Measurements from ENCODE around the gene AKR1A1. TPM values are rescaled to one million over a fixed set of nuclear protein-coding genes. Genes with fewer than 3 reads are reported as not detected.

The AKR1A1 gene
- total RNA-seq, 1 experiment from 2014 or later = 94.9 TPM

DNA sequence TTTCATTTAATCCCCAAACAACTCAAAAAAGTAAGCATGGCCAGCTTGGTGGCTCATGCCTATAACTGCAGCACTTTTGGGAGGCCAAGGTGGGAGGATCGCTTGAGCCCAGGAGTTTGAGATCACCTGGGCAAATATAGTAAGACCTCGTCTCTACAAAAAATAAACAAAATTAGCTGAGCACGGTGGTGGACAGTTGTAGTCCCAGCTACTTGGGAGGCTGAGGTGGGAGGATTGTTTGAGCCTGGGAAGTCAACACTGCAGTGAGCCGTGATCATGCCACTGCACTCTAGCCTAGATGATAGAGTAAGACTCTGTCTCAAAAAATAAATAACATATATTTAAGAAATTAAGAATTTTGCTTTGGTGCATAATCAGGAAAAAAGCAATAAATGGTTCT lies 6.1 kb upstream of the AKR1A1 start:
- ChIA-PET CTCF (no interaction called here), POLR2A (ENCODE audit: unreplicated experiment) (interaction anchor here (0.7 kb wide), 1 partner anchor 23 kb away, joined by 3 read pairs; the partner anchor contains the start of gene PRDX1)
- Histone ChIP-seq H3K4me1 (ENCODE audit: insufficient read depth, low read length) (peaks cover 5% of the 10 kb centered on the region; the same call in 1 of the 2 replicates), H3K36me3 (ENCODE audit: low read depth, low read length) (no peaks in the 10 kb centered on the region), H2AFZ (ENCODE audit: low read length) (no peak overlapping the region), H3K4me3 (ENCODE audit: low read length) (no peak overlapping the region), H3K4me2 (ENCODE audit: low read length) (no peak overlapping the region), H4K20me1 (ENCODE audit: low read length) (no peaks in the 10 kb centered on the region), H3K9me2 (replicated peaks; ENCODE audit: low read length) (no peaks in the 10 kb centered on the region), H3K79me2 (ENCODE audit: low read length) (no peaks in the 10 kb centered on the region), H3F3A (ENCODE audit: low read length, unreplicated experiment) (no peaks in the 10 kb centered on the region), H3K9ac (ENCODE audit: low read length) (no peak overlapping the region), H3K27ac (ENCODE audit: low read length) (no peak overlapping the region), H3K27me3 (ENCODE audit: low read length) (no peaks in the 10 kb centered on the region), H3K9me3 (ENCODE audit: low read length) (no peaks in the 10 kb centered on the region)
- DNase-seq (no peak), ATAC-seq (no peak)
- TF ChIP-seq CTCF (conservative IDR thresholded peaks at IDR 0.05; ENCODE audit: low read depth, low read length) (no peak), EZH2 (IDR thresholded peaks at IDR 0.05; ENCODE audit: low read length, unreplicated experiment) (no peak), EZH2phosphoT487 (IDR thresholded peaks at IDR 0.05; ENCODE audit: borderline replicate concordance, low read length) (no peak)
- intact Hi-C loops (cut with micrococcal nuclease) = no loop called here
- no TSS peak for BruUV-seq (replicated peaks)

DNA sequence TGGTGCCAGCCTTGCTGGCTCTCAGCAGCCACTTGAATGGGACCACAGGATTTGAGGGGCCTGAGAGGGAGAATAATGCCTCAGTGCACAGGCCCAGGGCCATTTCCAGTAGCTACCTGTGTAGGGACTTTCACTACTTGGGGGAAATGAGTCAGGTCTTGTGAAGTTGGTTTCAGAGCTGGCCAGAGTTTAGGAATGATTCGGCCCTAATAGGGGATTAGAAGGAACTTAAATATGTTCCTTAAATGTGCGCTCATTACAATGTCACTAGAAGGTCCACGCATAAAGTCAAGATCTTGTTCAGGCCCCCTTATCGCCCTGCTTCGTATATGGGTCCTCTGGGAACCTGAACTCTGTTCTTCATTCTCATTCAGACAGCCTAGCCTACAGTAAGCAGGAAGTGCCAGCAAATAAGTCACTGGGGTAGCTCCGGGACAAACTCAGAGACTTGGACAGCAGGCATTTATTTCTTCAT lies 5.6 kb upstream of the AKR1A1 start:
- Histone ChIP-seq H3K9me2 (replicated peaks; ENCODE audit: low read length) (no peaks in the 10 kb centered on the region), H3K27ac (ENCODE audit: low read length) (no peak overlapping the region), H3K9me3 (ENCODE audit: low read length) (no peaks in the 10 kb centered on the region), H4K20me1 (ENCODE audit: low read length) (no peaks in the 10 kb centered on the region), H2AFZ (ENCODE audit: low read length) (peak overlapping the region; percentile 46), H3K27me3 (ENCODE audit: low read length) (no peaks in the 10 kb centered on the region), H3K79me2 (ENCODE audit: low read length) (no peaks in the 10 kb centered on the region), H3K4me3 (ENCODE audit: low read length) (no peak overlapping the region), H3K9ac (ENCODE audit: low read length) (no peak overlapping the region), H3K4me2 (ENCODE audit: low read length) (no peak overlapping the region), H3F3A (ENCODE audit: low read length, unreplicated experiment) (no peaks in the 10 kb centered on the region), H3K4me1 (ENCODE audit: insufficient read depth, low read length) (peaks cover 5% of the 10 kb centered on the region; the same call in 1 of the 2 replicates), H3K36me3 (ENCODE audit: low read depth, low read length) (no peaks in the 10 kb centered on the region)
- DNase-seq (peak; percentile 18), ATAC-seq (peak; percentile 33; the same call in 1 of the 2 replicates)
- ChIA-PET POLR2A (ENCODE audit: unreplicated experiment) (interaction anchor here (0.7 kb wide), 1 partner anchor 23 kb away, joined by 3 read pairs; the partner anchor contains the start of gene PRDX1), CTCF (no interaction called here)
- no TSS peak for BruUV-seq (replicated peaks)
- no peak for TF ChIP-seq CTCF (conservative IDR thresholded peaks at IDR 0.05; ENCODE audit: low read depth, low read length)
- TF ChIP-seq EZH2phosphoT487 (IDR thresholded peaks at IDR 0.05; ENCODE audit: borderline replicate concordance, low read length) = no peak
- no peak for TF ChIP-seq EZH2 (IDR thresholded peaks at IDR 0.05; ENCODE audit: low read length, unreplicated experiment)
- intact Hi-C loops (cut with micrococcal nuclease) = no loop called here

DNA sequence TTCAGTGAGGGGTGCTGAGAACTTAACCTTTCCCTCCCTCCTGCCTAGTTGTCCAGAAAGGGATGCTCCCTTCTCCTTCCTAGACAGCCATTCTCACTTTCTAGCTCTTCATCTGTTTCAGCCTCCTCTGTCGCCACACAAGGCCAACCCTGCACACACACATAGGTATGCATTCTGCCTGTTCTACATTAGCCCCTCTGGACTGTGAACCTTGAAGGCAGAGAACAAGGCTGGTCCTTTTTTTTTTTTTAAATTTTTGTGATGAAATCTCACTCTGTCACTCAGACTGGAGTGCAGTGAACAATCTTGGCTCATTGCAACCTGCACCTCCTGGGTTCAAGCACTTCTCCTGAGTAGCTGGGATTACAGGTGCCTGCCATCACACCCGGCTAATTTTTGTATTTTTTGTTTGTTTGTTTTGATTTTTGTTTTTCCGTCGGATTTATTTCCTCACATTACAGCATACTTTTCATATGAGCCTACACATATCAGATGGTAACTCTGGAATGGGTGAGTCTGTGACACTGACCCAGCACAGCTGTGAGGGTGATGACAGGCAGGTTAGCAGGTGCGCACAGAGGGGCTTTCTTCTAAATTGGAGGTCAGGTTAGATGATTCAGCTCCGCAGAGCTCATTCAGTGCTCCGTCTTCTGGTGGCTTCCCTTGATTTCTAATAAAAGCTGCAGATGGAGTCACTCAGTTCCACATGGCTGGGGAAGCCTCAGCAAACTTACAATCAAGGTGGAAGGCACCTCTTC lies 4.9 kb upstream of the AKR1A1 start:
- intact Hi-C loops (cut with micrococcal nuclease) = no loop called here
- Histone ChIP-seq H3F3A (ENCODE audit: low read length, unreplicated experiment) (no peaks in the 10 kb centered on the region), H3K36me3 (ENCODE audit: low read depth, low read length) (no peaks in the 10 kb centered on the region), H3K4me3 (ENCODE audit: low read length) (no peak overlapping the region), H4K20me1 (ENCODE audit: low read length) (no peaks in the 10 kb centered on the region), H3K9me3 (ENCODE audit: low read length) (no peaks in the 10 kb centered on the region), H3K79me2 (ENCODE audit: low read length) (peaks cover 5% of the 10 kb centered on the region; the same call in 1 of the 2 replicates), H3K9ac (ENCODE audit: low read length) (no peak overlapping the region), H3K4me2 (ENCODE audit: low read length) (no peak overlapping the region), H3K4me1 (ENCODE audit: insufficient read depth, low read length) (peaks cover 9% of the 10 kb centered on the region), H3K27me3 (ENCODE audit: low read length) (no peaks in the 10 kb centered on the region), H3K27ac (ENCODE audit: low read length) (no peak overlapping the region), H3K9me2 (replicated peaks; ENCODE audit: low read length) (no peaks in the 10 kb centered on the region), H2AFZ (ENCODE audit: low read length) (peak overlapping the region; percentile 46)
- ATAC-seq (no peak), DNase-seq (no peak)
- no TSS peak for BruUV-seq (replicated peaks)
- ChIA-PET CTCF (no interaction called here), POLR2A (ENCODE audit: unreplicated experiment) (no interaction called here)
- no peak for TF ChIP-seq EZH2 (IDR thresholded peaks at IDR 0.05; ENCODE audit: low read length, unreplicated experiment)
- TF ChIP-seq EZH2phosphoT487 (IDR thresholded peaks at IDR 0.05; ENCODE audit: borderline replicate concordance, low read length) = no peak
- no peak for TF ChIP-seq CTCF (conservative IDR thresholded peaks at IDR 0.05; ENCODE audit: low read depth, low read length)

Data from PC-3 (cell line).